CD4-positive, CD25-positive, alpha-beta regulatory T cell (primary cell): Measurements from ENCODE around the gene HLA-DQB2. TPM values are rescaled to one million over a fixed set of nuclear protein-coding genes. Genes with fewer than 3 reads are reported as not detected.

Experiments used
- ATAC-seq, 2 donors: fragments of 150-1000 bp; cut with Tn5 transposase; one replicate each; pipeline ENCODE4 v1.10.0; 2021; ENCODE audit warnings: low read depth in 2 of 2, moderate number of reproducible peaks in 2 of 2, moderate library complexity in 1 of 2
- DNase-seq, 3 donors: peaks; one replicate each; pipeline versions ENCODE4 v3.0.0 to v3.0.0-alpha.2; 2012 to 2022; ENCODE audit warnings: mixed read lengths in 1 of 3
- H3K27ac ChIP-seq: one replicate; pipeline ENCODE4 v1.7.0; 2013; ENCODE audit warnings: mild to moderate bottlenecking, low read length; ENCODE audit not compliant: insufficient read depth, poor library complexity, severe bottlenecking
- H3K27me3 ChIP-seq: one replicate; pipeline ENCODE4 v1.7.0; 2013; ENCODE audit warnings: low read length; ENCODE audit not compliant: control insufficient read depth, insufficient read depth
- H3K36me3 ChIP-seq: one replicate; pipeline ENCODE4 v1.7.0; 2013; ENCODE audit warnings: mild to moderate bottlenecking, low read length, moderate library complexity; ENCODE audit not compliant: control insufficient read depth, insufficient read depth
- H3K4me1 ChIP-seq: 2 replicates; pipeline ENCODE4 v1.7.0; 2013; ENCODE audit warnings: mild to moderate bottlenecking, low read length; ENCODE audit not compliant: insufficient read depth, control insufficient read depth, poor library complexity, severe bottlenecking
- H3K4me3 ChIP-seq: one replicate; pipeline ENCODE4 v1.7.0; 2013; ENCODE audit warnings: low read depth, mild to moderate bottlenecking, low read length, moderate library complexity
- H3K9me3 ChIP-seq, 2 experiments: 1 replicate in 1 of 2; 2 replicates in 1 of 2; pipeline ENCODE4 v1.7.0; 2013; ENCODE audit warnings: low read length in 2 of 2, mild to moderate bottlenecking in 1 of 2, moderate library complexity in 1 of 2; ENCODE audit not compliant: control insufficient read depth in 2 of 2
- H3K27ac Mint-ChIP-seq, 3 donors: one replicate each; pipeline ENCODE4 v1.8.0; 2020 to 2022; ENCODE audit warnings: mild to moderate bottlenecking in 3 of 3, mixed read lengths in 3 of 3, moderate library complexity in 2 of 3
- H3K27me3 Mint-ChIP-seq: one replicate; pipeline ENCODE4 v1.8.0; 2022; ENCODE audit warnings: mild to moderate bottlenecking, mixed read lengths
- H3K36me3 Mint-ChIP-seq: one replicate; pipeline ENCODE4 v1.8.0; 2020; ENCODE audit warnings: mixed read lengths
- H3K4me1 Mint-ChIP-seq, 4 donors: one replicate each; pipeline ENCODE4 v1.8.0; 2020 to 2022; ENCODE audit warnings: mixed read lengths in 4 of 4, mild to moderate bottlenecking in 1 of 4
- H3K4me3 Mint-ChIP-seq, 4 donors: one replicate each; pipeline ENCODE4 v1.8.0; 2020 to 2022; ENCODE audit warnings: mild to moderate bottlenecking in 4 of 4, mixed read lengths in 4 of 4, moderate library complexity in 3 of 4
- H3K9me3 Mint-ChIP-seq, 7 donors: one replicate each; pipeline ENCODE4 v1.8.0; 2020 to 2022; ENCODE audit warnings: mixed read lengths in 7 of 7, mild to moderate bottlenecking in 3 of 7, moderate library complexity in 2 of 7
- polyA plus RNA-seq, 4 donors: library from polyadenylated mRNA; unstranded; fragments of 300-500 nt; fragmentation: Illumina TruSeq; gene quantifications; one replicate each; pipeline ENCODE4 v1.2.3, GENCODE V29; 2021
- total RNA-seq: library from RNA; stranded (reverse); gene quantifications from one replicate; pipeline ENCODE4 v1.2.3, GENCODE V29; 2022

Gene HLA-DQB2
- total and polyA plus RNA-seq, 5 donors from 2014 or later, result 3.7 to 5.4 (median 3.8) TPM; not detected in 2

GRCh38 chr6:32713241-32713640, 50.1 kb downstream of the HLA-DQB2 start:
- ATAC-seq (no peak), DNase-seq (no peak)
- Mint-ChIP-seq H3K4me1 (peaks cover 0 to 1% (median 0%) of the 10 kb centered on the region in 4 donors), H3K27ac (no peak overlapping the region), H3K36me3 (no peaks in the 10 kb centered on the region), H3K27me3 (peaks cover 27% of the 10 kb centered on the region), H3K4me3 (no peak overlapping the region), H3K9me3 (no peaks in the 10 kb centered on the region)
- Histone ChIP-seq H3K9me3 (no peaks in the 10 kb centered on the region), H3K4me3 (no peak overlapping the region), H3K27ac (no peak overlapping the region), H3K27me3 (peaks cover 4% of the 10 kb centered on the region), H3K36me3 (no peaks in the 10 kb centered on the region), H3K4me1 (no peaks in the 10 kb centered on the region)

GRCh38 chr6:32709625-32710024, 53.7 kb downstream of the HLA-DQB2 start:
- ATAC-seq (no peak), DNase-seq (no peak)
- no peak overlapping the region for H3K27ac Mint-ChIP-seq
- H3K9me3 Mint-ChIP-seq, result no peaks in the 10 kb centered on the region
- H3K4me3 Mint-ChIP-seq, result no peak overlapping the region
- no peaks in the 10 kb centered on the region for H3K9me3 ChIP-seq
- peaks cover 17% of the 10 kb centered on the region for H3K27me3 Mint-ChIP-seq
- no peaks in the 10 kb centered on the region for H3K36me3 ChIP-seq
- H3K4me3 ChIP-seq, result no peak overlapping the region
- H3K4me1 Mint-ChIP-seq, result peaks cover 0 to 5% (median 0%) of the 10 kb centered on the region in 4 donors
- H3K36me3 Mint-ChIP-seq, result no peaks in the 10 kb centered on the region
- no peaks in the 10 kb centered on the region for H3K4me1 ChIP-seq
- H3K27ac ChIP-seq, result no peak overlapping the region
- peaks cover 1% of the 10 kb centered on the region for H3K27me3 ChIP-seq

Other genes with a start within 250 kb of the HLA-DQB2 start
- 57.6 TPM for gene HLA-DRB5, start 233.2 kb downstream of the HLA-DQB2 start, total RNA-seq
- 10 to 100 TPM in 1 of 4 donors, 1 to 10 TPM in 3; 2.7 to 39.2 (median 3.1) TPM for gene HLA-DRB5, start 233.2 kb downstream of the HLA-DQB2 start, polyA plus RNA-seq
- 186 TPM for gene HLA-DRB1, start 173.7 kb downstream of the HLA-DQB2 start, total RNA-seq
- 100 to 1,000 TPM in 3 of 4 donors, 10 to 100 TPM in 1; 95.6 to 306 (median 262) TPM for gene HLA-DRB1, start 173.7 kb downstream of the HLA-DQB2 start, polyA plus RNA-seq
- gene HLA-DQA1, start 126.1 kb downstream of the HLA-DQB2 start, total RNA-seq, result 20.3 TPM
- gene HLA-DQA1, start 126.1 kb downstream of the HLA-DQB2 start, polyA plus RNA-seq, result 10 to 100 TPM in 3 of 4 donors, 1 to 10 TPM in 1; 4.2 to 86.7 (median 21.8) TPM
- gene HLA-DQB1, start 96.9 kb downstream of the HLA-DQB2 start, total RNA-seq, result 204 TPM
- gene HLA-DQB1, start 96.9 kb downstream of the HLA-DQB2 start, polyA plus RNA-seq, result 100 to 1,000 TPM in 2 of 4 donors, 10 to 100 TPM in 1, 1 to 10 TPM in 1; 6.1 to 234 (median 99.9) TPM
- gene HLA-DQA2, start 22.1 kb downstream of the HLA-DQB2 start, total RNA-seq, result 0.32 TPM
- 1 to 10 TPM in 3 of 4 donors, not detected in 1; 1.5 to 2.8 (median 2.2) TPM for gene HLA-DQA2, start 22.1 kb downstream of the HLA-DQB2 start, polyA plus RNA-seq
- 6.8 TPM for gene HLA-DOB, start 53.5 kb upstream of the HLA-DQB2 start, total RNA-seq
- gene HLA-DOB, start 53.5 kb upstream of the HLA-DQB2 start, polyA plus RNA-seq, result 1 to 10 TPM in 2 of 4 donors, under 1 TPM in 2; 0.31 to 4.3 (median 1.6) TPM
- gene TAP2, start 75.2 kb upstream of the HLA-DQB2 start, total RNA-seq, result 165 TPM
- gene TAP2, start 75.2 kb upstream of the HLA-DQB2 start, polyA plus RNA-seq, result 10 to 100 TPM in 3 of 4 donors, 1 to 10 TPM in 1; 7.2 to 56.3 (median 31.9) TPM
- gene PSMB8, start 80.5 kb upstream of the HLA-DQB2 start, total RNA-seq, result 185 TPM
- 100 to 1,000 TPM; 462 to 803 (median 547) TPM for gene PSMB8, start 80.5 kb upstream of the HLA-DQB2 start, polyA plus RNA-seq
- gene TAP1, start 90.2 kb upstream of the HLA-DQB2 start, total RNA-seq, result 220 TPM
- 100 to 1,000 TPM; 386 to 477 (median 440) TPM for gene TAP1, start 90.2 kb upstream of the HLA-DQB2 start, polyA plus RNA-seq
- gene PSMB9, start 90.7 kb upstream of the HLA-DQB2 start, total RNA-seq, result 148 TPM
- 100 to 1,000 TPM; 503 to 896 (median 615) TPM for gene PSMB9, start 90.7 kb upstream of the HLA-DQB2 start, polyA plus RNA-seq
- gene HLA-DMB, start 177.5 kb upstream of the HLA-DQB2 start, total RNA-seq, result 17.6 TPM
- gene HLA-DMB, start 177.5 kb upstream of the HLA-DQB2 start, polyA plus RNA-seq, result 10 to 100 TPM; 12.8 to 44.2 (median 32.4) TPM
- gene HLA-DMA, start 189.6 kb upstream of the HLA-DQB2 start, total RNA-seq, result 53.1 TPM
- gene HLA-DMA, start 189.6 kb upstream of the HLA-DQB2 start, polyA plus RNA-seq, result 10 to 100 TPM; 32.3 to 89.3 (median 70.1) TPM
- 425 TPM for gene BRD2, start 205.1 kb upstream of the HLA-DQB2 start, total RNA-seq
- 10 to 100 TPM; 43.9 to 58.7 (median 53.8) TPM for gene BRD2, start 205.1 kb upstream of the HLA-DQB2 start, polyA plus RNA-seq
- 14.0 TPM for gene HLA-DOA, start 246.1 kb upstream of the HLA-DQB2 start, total RNA-seq
- 10 to 100 TPM in 1 of 4 donors, 1 to 10 TPM in 3; 7.0 to 14.9 (median 8.9) TPM for gene HLA-DOA, start 246.1 kb upstream of the HLA-DQB2 start, polyA plus RNA-seq